Hepatocyte (in vitro differentiated cells): ENCODE results near the gene CDHR2. TPM values are rescaled to one million over a fixed set of nuclear protein-coding genes. Genes with fewer than 3 reads are reported as not detected.

ENCODE experiments used
- DNase-seq: peaks from one replicate; pipeline ENCODE4 v3.0.0-alpha.2; 2016; ENCODE audit warnings: low spot score
- H2AFZ ChIP-seq: fragments of 200-600 bp; sonication (generic); 2 replicates; pipeline ENCODE4 v1.6.0; 2016; ENCODE audit warnings: antibody characterized with exemption, mild to moderate bottlenecking
- H3K27ac ChIP-seq: fragments of 200-600 bp; sonication (generic); 2 replicates; pipeline ENCODE4 v1.5.1; 2016; ENCODE audit warnings: mild to moderate bottlenecking
- H3K27me3 ChIP-seq: fragments of 200-600 bp; sonication (generic); 2 replicates; pipeline ENCODE4 v1.6.1; 2016
- H3K36me3 ChIP-seq: fragments of 200-600 bp; sonication (generic); replicated peaks from 2 replicates; pipeline ENCODE4 v1.5.1; 2016; ENCODE audit warnings: low read depth; ENCODE audit not compliant: insufficient read depth
- H3K4me1 ChIP-seq: fragments of 200-600 bp; sonication (generic); 2 replicates; pipeline ENCODE4 v1.5.1; 2016; ENCODE audit warnings: mild to moderate bottlenecking, moderate library complexity; ENCODE audit not compliant: insufficient read depth
- H3K4me2 ChIP-seq: fragments of 200-600 bp; sonication (generic); 2 replicates; pipeline ENCODE4 v1.6.0; 2016
- H3K4me3 ChIP-seq: fragments of 200-600 bp; sonication (generic); 2 replicates; pipeline ENCODE4 v1.5.1; 2016; ENCODE audit warnings: mild to moderate bottlenecking
- H3K79me2 ChIP-seq: fragments of 200-600 bp; sonication (generic); 2 replicates; pipeline ENCODE4 v1.6.0; 2017; ENCODE audit warnings: mild to moderate bottlenecking
- H3K9me2 ChIP-seq: fragments of 200-600 bp; sonication (generic); replicated peaks from 2 replicates; pipeline ENCODE4 v1.6.0; 2017; ENCODE audit warnings: mild to moderate bottlenecking; ENCODE audit not compliant: insufficient read depth
- H3K9me3 ChIP-seq: fragments of 200-600 bp; sonication (generic); 2 replicates; pipeline ENCODE4 v1.5.1; 2016; ENCODE audit warnings: low read depth, mild to moderate bottlenecking
- H4K20me1 ChIP-seq: fragments of 200-600 bp; sonication (generic); 2 replicates; pipeline ENCODE4 v1.6.0; 2016; ENCODE audit warnings: mild to moderate bottlenecking; ENCODE audit not compliant: insufficient read depth, poor library complexity, severe bottlenecking
- CTCF ChIP-seq: fragments of 200-600 bp; sonication (generic); IDR thresholded peaks from 2 replicates; pipeline ENCODE4 v1.5.1; 2016; ENCODE audit warnings: antibody characterized with exemption, mild to moderate bottlenecking; ENCODE audit not compliant: poor library complexity
- EZH2 ChIP-seq: fragments of 200-600 bp; sonication (generic); IDR thresholded peaks from 2 replicates; pipeline ENCODE4 v1.6.1; 2016; ENCODE audit warnings: antibody characterized with exemption, mild to moderate bottlenecking, borderline replicate concordance
- EZH2phosphoT487 ChIP-seq: fragments of 200-600 bp; sonication (generic); IDR thresholded peaks from one replicate; pipeline ENCODE4 v1.6.1; 2018; ENCODE audit warnings: antibody characterized with exemption, mild to moderate bottlenecking, low read depth, moderate library complexity; ENCODE audit not compliant: unreplicated experiment, severe bottlenecking
- WGBS: methylation state at CpG from one replicate; pipeline ENCODE4 v1.1.6; 2016; ENCODE audit warnings: low lambda C conversion rate; ENCODE audit errors: missing lambda C conversion rate; 5-methylcytosine and 5-hydroxymethylcytosine counted together
- polyA plus RNA-seq: library from polyadenylated mRNA; unstranded; fragments of >200 nt; fragmentation: Nextera tagmentation; extraction: Ambion mirVana; gene quantifications from 2 replicates; pipeline ENCODE4 v1.2.1, GENCODE V29; 2016
- total RNA-seq: library from RNA; depleted of rRNA; stranded (reverse); fragments of >200 nt; gene quantifications from 2 replicates; pipeline ENCODE4 v1.2.3, GENCODE V29; 2014

The CDHR2 gene
- total and polyA plus RNA-seq, 2 experiments from 2014 or later = 28.3 to 29.8 TPM

GRCh38 chr5:176619203-176619568 is 70.0 kb downstream of the CDHR2 start:
- Histone ChIP-seq H3K27me3 (peaks cover 67% of the 10 kb centered on the region), H3K79me2 (no peaks in the 10 kb centered on the region), H3K9me3 (no peaks in the 10 kb centered on the region), H3K27ac (no peak overlapping the region), H3K4me1 (no peaks in the 10 kb centered on the region), H3K36me3 (no peaks in the 10 kb centered on the region), H3K4me2 (no peak overlapping the region), H4K20me1 (no peaks in the 10 kb centered on the region), H2AFZ (no peak overlapping the region), H3K4me3 (no peak overlapping the region), H3K9me2 (no peaks in the 10 kb centered on the region)
- TF ChIP-seq CTCF = no peak
- no peak for TF ChIP-seq EZH2
- no peak for TF ChIP-seq EZH2phosphoT487
- WGBS = 13% methylated on average over 19 of the region's 31 CpGs
- peak; percentile 78 for DNase-seq

GRCh38 chr5:176619569-176620332 is 70.6 kb downstream of the CDHR2 start:
- no peaks in the 10 kb centered on the region for H3K4me1 ChIP-seq
- no peaks in the 10 kb centered on the region for H4K20me1 ChIP-seq
- H3K9me3 ChIP-seq = no peaks in the 10 kb centered on the region
- no peak overlapping the region for H3K4me3 ChIP-seq
- no peak overlapping the region for H2AFZ ChIP-seq
- H3K27me3 ChIP-seq = peaks cover 68% of the 10 kb centered on the region
- no peak for DNase-seq
- H3K36me3 ChIP-seq = no peaks in the 10 kb centered on the region
- 12% methylated on average over 36 of the region's 59 CpGs for WGBS
- peak overlapping the region; percentile 53 for H3K4me2 ChIP-seq
- no peaks in the 10 kb centered on the region for H3K79me2 ChIP-seq
- H3K27ac ChIP-seq = no peak overlapping the region
- TF ChIP-seq EZH2phosphoT487 (no peak), CTCF (no peak), EZH2 (no peak)
- H3K9me2 ChIP-seq = no peaks in the 10 kb centered on the region

GRCh38 chr5:176620333-176620981 is 71.3 kb downstream of the CDHR2 start:
- Histone ChIP-seq H3K9me2 (no peaks in the 10 kb centered on the region), H3K4me1 (no peaks in the 10 kb centered on the region), H3K79me2 (no peaks in the 10 kb centered on the region), H3K9me3 (no peaks in the 10 kb centered on the region), H3K27ac (no peak overlapping the region), H3K36me3 (no peaks in the 10 kb centered on the region), H2AFZ (no peak overlapping the region), H3K27me3 (peaks cover 75% of the 10 kb centered on the region), H3K4me3 (no peak overlapping the region), H3K4me2 (peak overlapping the region; percentile 53), H4K20me1 (no peaks in the 10 kb centered on the region)
- 10% methylated on average over 24 of the region's 32 CpGs for WGBS
- TF ChIP-seq CTCF (no peak), EZH2phosphoT487 (no peak), EZH2 (peak; percentile 79)
- DNase-seq = no peak
